NB4 (cell line): ENCODE measurements around the gene YTHDC1.

Experiments
- MYC ChIP-seq: IDR thresholded peaks from 2 replicates; pipeline ENCODE4 v1.6.1; 2011; ENCODE audit warnings: low read depth, low read length
- POLR2A ChIP-seq: IDR thresholded peaks from 2 replicates; pipeline ENCODE4 v1.6.1; 2011; ENCODE audit warnings: mild to moderate bottlenecking; ENCODE audit not compliant: insufficient read length; ENCODE audit errors: extremely low read depth
- TF ChIP-seq, protein P1 (sequence below): IDR thresholded peaks from one replicate; pipeline ENCODE4 v1.5.1; 2012; ENCODE audit warnings: low read depth, low read length
- TF ChIP-seq, protein P2 (sequence below): IDR thresholded peaks from 2 replicates; pipeline ENCODE4 v1.6.1; 2011; ENCODE audit warnings: low read depth, low read length

DNA sequence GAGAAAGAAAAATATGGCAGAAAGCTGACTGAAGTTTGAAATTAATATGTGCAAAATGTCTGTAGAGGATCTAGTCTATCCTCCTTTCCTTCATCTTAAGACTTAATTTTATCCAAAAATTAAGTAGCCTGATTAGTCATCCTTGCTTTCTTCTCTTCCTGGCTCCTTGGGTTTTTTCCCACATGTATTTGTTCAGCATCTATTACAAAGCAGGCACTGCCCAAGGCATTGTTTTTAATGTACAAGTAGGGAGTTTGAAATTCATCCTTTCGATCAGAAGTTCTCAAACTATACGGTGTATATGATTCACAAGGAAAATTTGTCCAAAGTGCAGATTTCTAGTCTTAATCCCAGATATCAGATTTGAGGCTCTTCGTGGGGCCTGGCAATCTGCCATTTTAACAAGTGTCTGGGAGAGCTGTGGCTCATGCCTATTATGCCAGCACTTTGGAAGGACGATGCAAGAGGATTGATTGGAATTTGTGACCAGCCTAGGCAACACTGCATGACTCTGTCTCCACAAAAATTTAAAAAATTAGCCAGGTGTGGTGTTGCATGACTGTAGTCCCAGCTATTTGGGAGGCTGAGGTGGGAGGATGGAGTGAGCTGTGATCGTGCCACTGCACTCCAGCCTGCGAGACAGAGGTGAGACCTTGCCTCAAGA is 19.4 kb upstream of the YTHDC1 start:
- TF ChIP-seq POLR2A (no peak), MYC (no peak)
- TF ChIP-seq, protein P1, sequence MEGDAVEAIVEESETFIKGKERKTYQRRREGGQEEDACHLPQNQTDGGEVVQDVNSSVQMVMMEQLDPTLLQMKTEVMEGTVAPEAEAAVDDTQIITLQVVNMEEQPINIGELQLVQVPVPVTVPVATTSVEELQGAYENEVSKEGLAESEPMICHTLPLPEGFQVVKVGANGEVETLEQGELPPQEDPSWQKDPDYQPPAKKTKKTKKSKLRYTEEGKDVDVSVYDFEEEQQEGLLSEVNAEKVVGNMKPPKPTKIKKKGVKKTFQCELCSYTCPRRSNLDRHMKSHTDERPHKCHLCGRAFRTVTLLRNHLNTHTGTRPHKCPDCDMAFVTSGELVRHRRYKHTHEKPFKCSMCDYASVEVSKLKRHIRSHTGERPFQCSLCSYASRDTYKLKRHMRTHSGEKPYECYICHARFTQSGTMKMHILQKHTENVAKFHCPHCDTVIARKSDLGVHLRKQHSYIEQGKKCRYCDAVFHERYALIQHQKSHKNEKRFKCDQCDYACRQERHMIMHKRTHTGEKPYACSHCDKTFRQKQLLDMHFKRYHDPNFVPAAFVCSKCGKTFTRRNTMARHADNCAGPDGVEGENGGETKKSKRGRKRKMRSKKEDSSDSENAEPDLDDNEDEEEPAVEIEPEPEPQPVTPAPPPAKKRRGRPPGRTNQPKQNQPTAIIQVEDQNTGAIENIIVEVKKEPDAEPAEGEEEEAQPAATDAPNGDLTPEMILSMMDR: no peak
- TF ChIP-seq, protein P2, sequence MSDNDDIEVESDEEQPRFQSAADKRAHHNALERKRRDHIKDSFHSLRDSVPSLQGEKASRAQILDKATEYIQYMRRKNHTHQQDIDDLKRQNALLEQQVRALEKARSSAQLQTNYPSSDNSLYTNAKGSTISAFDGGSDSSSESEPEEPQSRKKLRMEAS: no peak
